ENCODE measurements around the gene NCOA3.

Gene NCOA3

GRCh38 chr20:47694021-47694818, 192.5 kb downstream of the NCOA3 start:
- no peak for DNase-seq (ENCODE audit: low read depth in 1 of 2, low spot score in 1 of 2)
- no peak for TF ChIP-seq JUND (IDR thresholded peaks at IDR 0.05; ENCODE audit: low read depth)
- in situ Hi-C loops (cut with HindIII; ENCODE audit: low pct_unique_long_range_greater_than_20kb, low sequenced_read_pairs) = no loop called here

GRCh38 chr20:47696856-47697255, 195.2 kb downstream of the NCOA3 start:
- TF ChIP-seq JUND (IDR thresholded peaks at IDR 0.05; ENCODE audit: low read depth) = no peak
- in situ Hi-C loops (cut with HindIII; ENCODE audit: low pct_unique_long_range_greater_than_20kb, low sequenced_read_pairs) = no loop called here

GRCh38 chr20:47698142-47698541, 196.5 kb downstream of the NCOA3 start:
- no peak for TF ChIP-seq JUND (IDR thresholded peaks at IDR 0.05; ENCODE audit: low read depth)
- DNase-seq (ENCODE audit: low read depth in 1 of 2, low spot score in 1 of 2) = no peak
- in situ Hi-C loops (cut with HindIII; ENCODE audit: low pct_unique_long_range_greater_than_20kb, low sequenced_read_pairs) = no loop called here

More at GRCh38 chr20:47696856-47697255, 195.2 kb downstream of the NCOA3 start:
- no peak for DNase-seq (ENCODE audit: low read depth in 1 of 2, low spot score in 1 of 2)

- DNase-seq (ENCODE audit: low read depth in 1 of 2, low spot score in 1 of 2) = no peak
- in situ Hi-C loops (cut with HindIII; ENCODE audit: low pct_unique_long_range_greater_than_20kb, low sequenced_read_pairs) = no loop called here
- TF ChIP-seq JUND (IDR thresholded peaks at IDR 0.05; ENCODE audit: low read depth) = no peak
These were observed 198.1 kb downstream of the NCOA3 start for GRCh38 chr20:47699818-47700217.

- DNase-seq (ENCODE audit: low read depth in 1 of 2, low spot score in 1 of 2) = no peak
- in situ Hi-C loops (cut with HindIII; ENCODE audit: low pct_unique_long_range_greater_than_20kb, low sequenced_read_pairs) = no loop called here
- TF ChIP-seq JUND (IDR thresholded peaks at IDR 0.05; ENCODE audit: low read depth) = no peak
These were observed 198.6 kb downstream of the NCOA3 start for GRCh38 chr20:47700327-47700726.

- DNase-seq (ENCODE audit: low read depth in 1 of 2, low spot score in 1 of 2) = no peak
- in situ Hi-C loops (cut with HindIII; ENCODE audit: low pct_unique_long_range_greater_than_20kb, low sequenced_read_pairs) = no loop called here
These were observed 199.9 kb downstream of the NCOA3 start for GRCh38 chr20:47701612-47702011.

GRCh38 chr20:47703748-47704147, 202.1 kb downstream of the NCOA3 start:
- no peak for DNase-seq (ENCODE audit: low read depth in 1 of 2, low spot score in 1 of 2)
- in situ Hi-C loops (cut with HindIII; ENCODE audit: low pct_unique_long_range_greater_than_20kb, low sequenced_read_pairs) = no loop called here
- TF ChIP-seq JUND (IDR thresholded peaks at IDR 0.05; ENCODE audit: low read depth) = no peak

More at GRCh38 chr20:47701612-47702011, 199.9 kb downstream of the NCOA3 start:
- TF ChIP-seq JUND (IDR thresholded peaks at IDR 0.05; ENCODE audit: low read depth) = no peak

GRCh38 chr20:47704746-47705496, 203.2 kb downstream of the NCOA3 start:
- in situ Hi-C loops (cut with HindIII; ENCODE audit: low pct_unique_long_range_greater_than_20kb, low sequenced_read_pairs) = no loop called here
- no peak for TF ChIP-seq JUND (IDR thresholded peaks at IDR 0.05; ENCODE audit: low read depth)
- no peak for DNase-seq (ENCODE audit: low read depth in 1 of 2, low spot score in 1 of 2)

- DNase-seq (ENCODE audit: low read depth in 1 of 2, low spot score in 1 of 2) = no peak
- in situ Hi-C loops (cut with HindIII; ENCODE audit: low pct_unique_long_range_greater_than_20kb, low sequenced_read_pairs) = no loop called here
- no peak for TF ChIP-seq JUND (IDR thresholded peaks at IDR 0.05; ENCODE audit: low read depth)
These were observed 203.8 kb downstream of the NCOA3 start for GRCh38 chr20:47705497-47705856.

- TF ChIP-seq JUND (IDR thresholded peaks at IDR 0.05; ENCODE audit: low read depth) = no peak
- no peak for DNase-seq (ENCODE audit: low read depth in 1 of 2, low spot score in 1 of 2)
- in situ Hi-C loops (cut with HindIII; ENCODE audit: low pct_unique_long_range_greater_than_20kb, low sequenced_read_pairs) = no loop called here
These were observed 204.7 kb downstream of the NCOA3 start for GRCh38 chr20:47706345-47706744.
